Smooth muscle cell of the umbilical artery (primary cell): Measurements from ENCODE around the gene ANK3. TPM values are rescaled to one million over a fixed set of nuclear protein-coding genes. Genes with fewer than 3 reads are reported as not detected.

Experiments used
- total RNA-seq: library from RNA; depleted of rRNA; stranded (reverse); fragments of >200 nt; gene quantifications from 2 replicates; pipeline ENCODE4 v1.2.3, GENCODE V29; 2014

Gene ANK3
- 14.3 and 27.5 TPM in 2 replicates for total RNA-seq

GRCh38 chr10:60389413-60390025, at the start of gene ANK3:
Gene ANK3 (minus strand): TSS chr10:60389875. CDS start chr10:60389538, 337 bp downstream.

